ENCODE data around the gene SEPTIN1.

SEPTIN1 gene, protein sequence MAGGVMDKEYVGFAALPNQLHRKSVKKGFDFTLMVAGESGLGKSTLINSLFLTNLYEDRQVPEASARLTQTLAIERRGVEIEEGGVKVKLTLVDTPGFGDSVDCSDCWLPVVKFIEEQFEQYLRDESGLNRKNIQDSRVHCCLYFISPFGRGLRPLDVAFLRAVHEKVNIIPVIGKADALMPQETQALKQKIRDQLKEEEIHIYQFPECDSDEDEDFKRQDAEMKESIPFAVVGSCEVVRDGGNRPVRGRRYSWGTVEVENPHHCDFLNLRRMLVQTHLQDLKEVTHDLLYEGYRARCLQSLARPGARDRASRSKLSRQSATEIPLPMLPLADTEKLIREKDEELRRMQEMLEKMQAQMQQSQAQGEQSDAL

DNA sequence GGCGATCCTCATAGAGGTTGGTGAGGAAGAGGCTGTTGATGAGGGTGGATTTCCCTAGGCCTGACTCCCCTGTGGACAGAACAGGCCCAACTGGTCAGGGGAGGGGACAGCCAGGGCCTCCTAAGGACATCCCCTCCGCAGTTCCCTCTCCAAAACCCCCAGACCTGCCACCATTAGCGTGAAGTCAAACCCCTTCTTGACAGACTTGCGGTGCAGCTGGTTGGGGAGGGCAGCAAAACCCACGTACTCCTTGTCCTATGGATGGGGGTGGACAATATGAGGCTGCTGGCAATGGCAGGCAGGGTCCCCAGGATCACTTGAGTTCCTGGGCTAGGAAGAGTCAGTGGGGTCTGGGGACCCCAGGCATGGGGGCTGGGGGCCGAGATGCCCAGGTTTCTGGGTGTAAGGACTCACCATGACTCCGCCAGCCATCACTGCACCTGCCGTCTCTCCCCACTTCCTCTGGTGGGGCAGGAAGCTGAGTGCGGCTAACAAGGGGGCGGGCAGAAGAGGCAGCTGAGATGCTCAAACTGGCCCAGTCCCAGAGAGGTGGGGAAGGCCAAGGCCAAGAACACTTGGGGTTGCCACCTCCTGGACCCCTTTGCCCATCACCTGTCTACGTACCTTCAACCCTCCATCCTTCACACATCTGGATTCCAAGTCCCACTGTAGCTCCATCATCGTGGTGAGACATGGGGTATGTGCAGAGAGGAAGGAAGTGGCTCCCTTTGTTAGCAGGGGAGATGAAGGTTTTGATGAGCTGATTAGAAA, at the start of gene SEPTIN1:
Gene SEPTIN1 (minus strand): TSS at position 451 of the 771 bp plus-strand sequence. CDS start 19 bp downstream, at position 432.
- peak; percentile 59 to 61 (median 60) for DNase-seq (ENCODE audit: low read depth in 2 of 3, low spot score in 2 of 3)

DNA sequence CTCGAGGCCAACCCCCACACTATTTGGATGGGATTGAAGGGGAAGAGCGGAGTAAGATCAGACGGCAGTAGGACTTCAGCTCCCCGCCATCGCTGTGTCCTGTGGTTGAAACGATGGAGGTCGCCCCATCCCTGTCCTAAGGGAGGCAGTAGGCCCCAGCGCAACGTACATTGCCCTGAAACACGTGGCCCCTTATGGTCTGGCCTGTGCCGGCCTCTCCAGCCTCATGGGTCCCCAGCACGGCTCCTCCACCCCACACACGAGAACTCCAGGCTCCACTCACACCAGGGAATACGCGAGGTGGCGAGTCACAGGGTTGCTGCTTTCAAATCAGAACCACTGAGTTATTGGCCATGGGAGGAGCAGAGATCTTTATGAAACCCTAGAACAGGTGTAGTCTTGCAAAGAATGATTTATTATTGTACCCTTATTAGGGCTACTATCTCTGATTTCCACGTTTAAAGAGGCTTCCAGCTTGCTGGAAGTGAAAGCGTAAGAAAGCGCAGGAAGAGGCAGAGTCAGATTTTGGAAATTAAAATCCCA, 48.1 kb upstream of the SEPTIN1 start:
- DNase-seq (ENCODE audit: low read depth in 2 of 3, low spot score in 2 of 3) = no peak

DNA sequence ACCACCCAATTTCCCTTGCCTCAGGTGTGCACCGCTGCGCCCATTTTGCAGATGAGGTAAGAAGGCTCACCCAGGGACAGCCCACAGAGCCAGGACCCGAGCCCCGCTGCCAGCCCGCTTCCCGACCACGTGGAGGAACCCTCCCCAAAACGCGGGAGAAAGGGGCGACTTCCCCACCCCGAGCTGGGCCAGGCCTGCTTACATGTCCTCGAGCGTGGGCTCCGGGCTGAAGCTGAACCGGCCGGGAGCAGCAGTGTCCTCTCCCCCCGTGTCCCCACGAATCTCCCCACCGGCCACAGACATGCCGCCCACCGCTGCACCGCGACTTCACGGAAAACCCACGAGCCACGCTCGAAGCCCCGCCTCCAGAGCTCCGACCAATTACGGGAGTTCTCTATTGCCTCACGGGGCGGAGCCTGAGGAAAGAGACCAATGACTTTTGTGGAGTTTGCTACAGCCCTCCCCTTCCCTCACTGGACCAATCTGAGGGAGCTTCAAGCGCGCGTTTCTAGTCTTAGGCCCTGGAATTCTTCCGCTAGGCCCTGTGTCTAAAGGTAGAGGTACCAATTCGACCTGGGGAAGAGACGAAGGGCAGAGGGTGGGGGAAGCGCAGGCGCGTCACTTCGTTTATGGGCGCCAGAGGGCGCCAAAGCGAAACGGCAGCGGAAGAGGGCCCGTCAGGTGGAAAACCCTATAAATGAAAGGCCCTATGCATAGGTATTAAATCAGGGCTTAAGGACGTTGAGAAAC, 47.5 kb upstream of the SEPTIN1 start, which contains the start of gene DCTPP1:
Gene DCTPP1 (minus strand): TSS at position 353 of the 750 bp plus-strand sequence. CDS start 50 bp downstream, at position 303.
- DNase-seq (ENCODE audit: low read depth in 2 of 3, low spot score in 2 of 3) = peak; percentile 77 to 86 (median 84)

DNA sequence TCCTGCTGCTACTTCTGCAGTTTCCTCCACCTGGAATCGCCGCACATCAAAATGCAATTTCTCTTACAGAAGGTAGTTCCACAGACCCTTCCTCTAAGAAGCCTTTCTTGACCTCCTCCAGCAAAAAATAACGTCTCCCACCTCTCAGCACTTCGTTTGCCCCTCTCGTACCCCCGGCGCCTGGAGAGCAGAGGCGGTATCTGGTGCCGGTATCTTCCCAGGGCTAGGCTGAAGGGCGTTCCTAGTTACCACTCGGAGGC, 47.0 kb upstream of the SEPTIN1 start:
- no peak for DNase-seq (ENCODE audit: low read depth in 2 of 3, low spot score in 2 of 3)

DNA sequence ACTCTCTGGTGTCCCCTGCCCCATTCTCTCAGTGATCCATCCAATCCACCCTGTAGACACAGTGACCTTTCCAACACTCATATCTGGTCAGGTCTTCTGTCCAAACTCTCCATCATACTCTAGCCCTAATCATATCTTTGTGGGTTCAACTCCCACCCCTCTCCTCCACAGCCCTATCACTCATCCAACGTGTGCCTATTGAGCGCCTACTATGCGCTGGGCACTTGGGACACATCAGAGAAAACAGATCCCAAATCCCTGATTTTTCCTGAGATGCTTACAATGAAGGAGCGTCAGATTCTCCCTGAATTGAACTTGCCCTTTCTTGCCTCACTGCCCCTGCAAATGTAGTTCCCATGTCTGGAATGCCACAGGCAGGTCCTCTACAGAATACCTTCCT, 45.7 kb upstream of the SEPTIN1 start:
- no peak for DNase-seq (ENCODE audit: low read depth in 2 of 3, low spot score in 2 of 3)

DNA sequence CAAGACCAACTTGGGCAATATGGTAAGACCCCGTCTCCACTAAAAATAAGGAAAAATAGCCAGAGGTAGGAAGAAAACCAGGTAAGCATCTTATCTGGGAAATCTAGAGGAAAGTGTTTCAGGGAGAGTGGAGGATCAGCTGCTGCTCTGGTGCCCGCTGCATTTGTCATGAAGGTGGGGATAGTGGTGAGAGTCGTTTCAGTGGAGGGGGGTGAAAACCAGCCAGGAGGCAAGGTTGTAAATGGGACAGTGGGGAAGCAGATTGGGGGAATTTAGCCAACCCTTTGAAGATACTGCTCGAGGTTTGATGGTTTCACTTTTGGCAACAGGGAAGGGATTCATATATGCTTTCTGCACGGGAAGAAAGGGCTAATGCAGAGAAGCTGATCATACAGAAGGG, 38.6 kb upstream of the SEPTIN1 start:
- no peak for DNase-seq (ENCODE audit: low read depth in 2 of 3, low spot score in 2 of 3)

DNA sequence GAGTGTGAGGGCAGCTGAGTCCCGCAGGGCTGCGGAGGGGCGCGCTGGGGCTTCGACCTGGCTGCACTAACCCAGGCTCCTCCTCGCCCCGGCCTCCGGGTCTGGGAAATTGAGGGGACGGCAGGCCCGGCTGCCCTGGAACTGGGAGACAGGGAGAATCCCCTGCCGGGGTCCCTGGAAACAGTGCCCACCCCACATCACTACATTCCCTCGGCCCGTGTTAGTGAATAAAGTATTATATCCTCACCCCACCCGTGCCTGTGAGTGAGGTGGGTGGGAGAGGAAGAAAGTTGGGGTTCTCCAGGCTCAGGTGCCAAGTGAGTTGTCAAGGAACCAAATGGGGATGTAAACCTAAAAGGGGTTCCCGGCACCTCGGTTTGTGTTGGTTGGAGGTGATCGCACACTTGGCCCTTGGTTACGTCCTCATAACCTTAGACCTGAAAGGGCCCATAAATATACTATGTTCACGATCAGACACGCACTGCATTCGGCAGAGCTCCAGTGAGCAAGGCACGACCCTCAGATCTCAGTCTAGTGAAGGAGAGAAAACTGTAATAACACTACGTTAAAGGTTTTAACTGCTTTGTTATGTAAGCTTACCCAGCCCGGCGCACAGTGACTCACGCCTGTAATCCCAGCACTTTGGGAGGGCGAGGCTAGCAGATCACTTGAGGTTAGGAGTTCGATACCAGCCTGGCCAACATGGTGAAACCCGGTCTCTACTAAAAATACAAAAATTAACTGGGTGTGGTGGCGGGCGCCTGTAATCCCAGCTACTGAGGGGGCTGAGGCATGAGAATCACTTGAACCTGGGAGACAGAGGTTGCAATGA, 36.2 kb upstream of the SEPTIN1 start:
- peak in 1 of 3 experiments; percentile 53 for DNase-seq (ENCODE audit: low read depth in 2 of 3, low spot score in 2 of 3)

DNA sequence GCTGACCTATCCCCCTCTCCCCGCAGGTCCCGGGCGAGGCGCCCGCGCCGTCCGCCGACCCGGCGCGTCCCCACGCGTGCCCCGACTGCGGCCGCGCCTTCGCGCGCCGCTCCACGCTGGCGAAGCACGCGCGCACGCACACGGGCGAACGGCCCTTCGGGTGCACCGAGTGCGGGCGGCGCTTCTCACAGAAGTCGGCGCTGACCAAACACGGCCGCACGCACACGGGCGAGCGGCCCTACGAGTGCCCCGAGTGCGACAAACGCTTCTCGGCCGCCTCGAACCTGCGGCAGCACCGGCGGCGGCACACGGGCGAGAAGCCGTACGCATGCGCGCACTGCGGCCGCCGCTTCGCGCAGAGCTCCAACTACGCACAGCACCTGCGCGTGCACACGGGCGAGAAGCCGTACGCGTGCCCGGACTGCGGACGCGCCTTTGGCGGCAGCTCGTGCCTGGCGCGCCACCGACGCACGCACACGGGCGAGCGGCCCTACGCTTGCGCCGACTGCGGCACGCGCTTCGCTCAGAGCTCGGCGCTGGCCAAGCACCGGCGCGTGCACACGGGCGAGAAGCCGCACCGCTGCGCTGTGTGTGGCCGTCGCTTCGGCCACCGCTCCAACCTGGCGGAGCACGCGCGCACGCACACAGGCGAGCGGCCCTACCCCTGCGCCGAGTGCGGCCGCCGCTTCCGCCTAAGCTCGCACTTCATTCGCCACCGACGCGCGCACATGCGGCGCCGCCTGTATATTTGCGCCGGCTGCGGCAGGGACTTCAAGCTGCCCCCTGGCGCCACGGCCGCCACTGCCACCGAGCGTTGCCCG, 35.4 kb upstream of the SEPTIN1 start:
- DNase-seq (ENCODE audit: low read depth in 2 of 3, low spot score in 2 of 3) = peak; percentile 44 to 79 (median 65)

DNA sequence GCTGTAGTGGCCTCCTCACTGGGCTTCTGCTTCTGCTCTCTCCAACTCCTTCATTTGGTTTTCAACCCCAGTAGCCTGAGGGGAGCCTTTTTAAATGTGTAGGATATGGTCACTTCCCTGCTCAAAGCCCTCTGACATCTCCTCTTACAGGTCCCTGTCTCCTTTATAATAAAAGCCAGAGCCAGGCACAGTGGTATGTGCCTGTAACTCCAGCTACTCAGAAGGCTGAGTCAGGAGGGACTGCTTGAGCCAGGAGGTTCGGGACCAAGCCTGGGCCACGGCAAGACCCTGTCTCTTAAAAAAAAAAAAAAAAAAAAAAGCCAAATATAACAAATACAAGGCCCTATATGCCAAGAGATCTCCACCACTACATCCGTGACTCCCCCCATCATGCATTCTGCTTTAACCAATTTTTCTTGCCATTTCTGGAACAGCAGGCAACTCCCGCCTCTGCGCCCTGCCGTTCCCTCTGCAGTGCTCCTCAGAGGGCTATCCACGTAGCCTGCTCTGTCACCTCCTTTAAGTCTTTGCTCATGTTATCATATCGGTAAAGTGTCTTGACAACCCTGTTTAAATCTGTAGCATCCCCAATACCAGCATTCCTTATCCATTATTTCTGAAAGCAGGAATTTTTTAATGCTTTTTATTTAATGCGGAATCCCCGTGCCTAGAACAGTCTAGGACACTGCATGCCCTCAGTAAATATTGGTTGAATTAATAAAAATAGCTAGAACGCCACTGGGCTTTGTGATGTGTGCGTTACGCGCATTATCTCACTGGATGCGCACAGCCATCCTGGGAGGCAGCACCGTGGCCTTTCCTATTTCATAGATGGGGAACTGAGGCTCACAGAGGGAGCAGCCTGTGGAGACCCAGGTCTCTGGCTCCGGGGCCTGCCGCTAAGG, 34.5 kb upstream of the SEPTIN1 start:
- no peak for DNase-seq (ENCODE audit: low read depth in 2 of 3, low spot score in 2 of 3)

DNA sequence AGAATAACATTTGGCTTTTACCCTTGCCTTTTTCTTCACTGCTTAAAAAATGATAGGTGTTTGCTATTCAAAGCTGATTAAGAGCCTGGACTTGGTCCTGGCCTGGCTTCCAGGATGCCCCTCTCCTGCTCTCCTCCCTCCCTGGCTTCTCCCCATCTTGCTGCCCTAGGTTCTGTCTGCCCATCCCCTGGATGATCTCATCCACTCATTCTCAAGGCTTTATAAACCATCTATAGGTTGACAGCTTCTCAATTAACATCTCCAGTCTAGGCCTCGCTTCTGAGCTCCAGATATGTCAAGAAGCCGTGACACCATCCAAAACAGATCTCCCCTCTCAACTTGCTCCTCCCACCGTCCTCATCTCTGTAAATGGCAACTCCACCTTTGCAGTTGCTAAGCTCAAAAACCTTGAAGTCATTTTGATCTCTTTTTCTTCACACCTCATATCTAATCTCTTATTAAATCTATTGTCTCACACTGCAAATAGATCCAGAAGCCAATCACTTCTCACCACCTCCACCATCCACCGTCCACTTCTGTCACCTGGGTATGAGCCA, 33.8 kb upstream of the SEPTIN1 start:
- no peak for DNase-seq (ENCODE audit: low read depth in 2 of 3, low spot score in 2 of 3)

DNA sequence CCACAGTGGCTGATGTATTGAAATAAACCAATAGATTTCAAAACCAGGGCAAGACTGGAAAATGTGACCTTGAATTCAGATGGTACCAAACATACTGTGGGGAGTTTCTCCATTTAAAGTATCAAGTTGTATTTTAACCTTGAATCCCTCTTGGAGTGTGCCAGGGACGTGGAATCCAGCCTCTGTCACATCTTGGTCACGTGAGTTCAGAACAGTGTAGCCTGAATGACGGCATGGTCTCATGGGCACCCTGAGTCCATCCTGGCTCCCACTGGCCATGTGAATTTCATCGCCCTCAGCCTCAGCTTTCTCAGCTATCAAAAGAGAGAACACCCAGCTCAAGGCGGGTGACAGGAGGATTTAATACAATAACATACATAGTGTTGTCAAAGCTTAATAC, 31.8 kb upstream of the SEPTIN1 start:
- no peak for DNase-seq (ENCODE audit: low read depth in 2 of 3, low spot score in 2 of 3)

DNA sequence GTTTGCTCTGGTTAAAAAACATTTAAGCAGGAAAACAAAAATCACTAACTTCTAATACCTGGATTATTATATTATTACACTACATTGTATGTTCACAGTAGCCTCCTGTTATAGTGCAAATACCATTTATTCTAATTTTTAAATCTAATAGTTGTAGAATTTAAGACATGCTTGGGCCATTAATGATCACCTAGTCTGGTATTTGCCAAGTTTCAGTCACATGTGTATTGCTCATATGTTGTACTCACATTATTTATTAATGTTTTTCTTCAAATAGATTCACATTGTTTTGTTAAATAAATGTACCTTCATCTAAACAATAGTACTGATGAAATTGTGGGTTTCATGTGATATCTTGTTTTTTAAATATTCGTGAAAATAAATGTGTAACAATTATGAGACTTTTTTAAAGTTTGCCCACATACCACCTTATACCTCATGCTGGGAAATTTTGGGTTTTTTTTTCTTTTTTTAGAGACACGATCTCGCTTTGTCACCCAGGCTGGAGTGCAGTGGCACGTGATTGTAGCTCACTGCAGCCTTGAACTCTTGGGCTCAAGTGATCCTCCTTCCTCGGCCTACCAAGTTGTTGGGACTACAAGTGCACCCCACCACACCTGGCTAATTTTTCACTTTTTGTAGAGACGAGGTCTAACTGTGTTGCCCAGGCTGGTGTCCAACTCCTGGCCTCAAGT, 30.9 kb upstream of the SEPTIN1 start:
- no peak for DNase-seq (ENCODE audit: low read depth in 2 of 3, low spot score in 2 of 3)

DNA sequence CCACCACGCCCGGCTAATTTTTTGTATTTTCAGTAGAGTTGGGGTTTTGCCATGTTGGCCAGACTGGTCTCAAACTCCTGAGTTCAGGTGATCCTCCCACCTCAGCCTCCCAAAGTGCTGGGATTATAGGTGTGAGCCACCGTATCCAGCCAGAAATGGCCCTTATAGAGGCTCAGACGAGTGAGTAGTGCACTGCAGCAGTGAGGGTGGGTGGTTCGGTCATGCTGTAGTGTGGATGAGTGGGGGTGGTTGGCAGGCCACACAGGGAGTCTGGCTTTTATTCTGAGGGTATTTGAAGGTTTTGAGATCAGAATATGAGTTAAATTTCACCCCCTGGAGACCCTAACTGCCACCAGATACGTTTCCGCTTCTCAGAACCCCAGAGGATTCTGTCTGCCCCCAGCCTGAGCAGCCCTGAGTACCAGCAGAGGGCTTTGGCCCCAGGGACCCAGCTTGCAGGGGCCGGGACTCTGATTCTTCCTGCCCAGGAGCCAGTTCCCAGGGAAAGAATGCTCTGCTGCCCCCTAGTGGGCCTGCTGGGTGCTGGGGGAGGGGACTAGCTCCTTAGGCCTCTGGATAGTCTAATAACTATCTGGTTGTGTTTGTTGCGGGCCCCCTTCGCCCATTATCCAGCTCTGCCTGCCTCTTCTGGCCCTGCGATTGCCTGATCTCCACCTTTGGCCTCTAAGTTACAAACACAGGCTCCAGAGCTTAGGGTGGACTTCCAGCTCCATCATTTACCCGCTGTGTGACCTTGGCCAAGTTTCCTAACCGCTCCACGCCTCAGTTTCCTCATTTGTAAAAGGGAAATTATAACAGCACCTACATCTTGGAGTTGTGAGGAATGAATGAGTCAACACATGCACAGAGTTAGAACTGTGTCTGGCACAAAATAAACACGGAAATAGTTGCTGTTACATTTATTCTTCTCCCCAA, 27.0 kb upstream of the SEPTIN1 start:
- peak; percentile 78 to 96 (median 94) for DNase-seq (ENCODE audit: low read depth in 2 of 3, low spot score in 2 of 3)

DNA sequence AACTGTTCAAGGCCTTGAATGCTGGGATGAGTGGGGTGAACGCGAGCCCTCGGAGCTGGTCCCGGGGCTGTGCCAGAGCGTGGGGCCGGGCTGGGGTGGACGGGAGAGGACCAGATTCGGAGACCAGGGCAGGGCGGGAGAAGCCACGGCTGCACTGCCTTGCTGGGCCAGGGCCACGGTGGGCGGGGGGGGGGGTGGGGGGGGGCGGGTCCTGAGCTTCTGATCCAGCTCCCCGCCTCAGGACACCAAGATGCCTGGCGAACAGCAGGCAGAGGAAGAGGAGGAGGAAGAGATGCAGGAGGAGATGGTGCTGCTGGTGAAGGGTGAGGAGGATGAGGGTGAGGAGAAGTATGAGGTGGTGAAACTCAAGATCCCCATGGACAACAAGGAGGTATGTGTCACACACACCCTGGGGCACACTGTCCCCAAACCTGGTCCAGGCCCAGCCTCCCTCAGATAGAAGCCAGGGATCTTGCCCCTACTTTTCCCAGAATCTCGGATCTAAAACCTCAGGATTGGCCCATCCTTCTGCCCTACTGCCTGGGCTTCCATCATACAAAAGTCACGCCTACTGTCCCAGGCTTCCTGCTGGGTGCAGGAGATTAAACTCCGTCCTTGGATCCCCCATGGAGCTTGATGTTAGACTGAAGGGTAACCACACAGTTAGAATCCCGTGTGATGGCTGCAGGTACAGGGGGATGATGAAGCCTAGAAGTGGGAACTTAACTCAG, 25.6 kb upstream of the SEPTIN1 start:
- no peak for DNase-seq (ENCODE audit: low read depth in 2 of 3, low spot score in 2 of 3)

DNA sequence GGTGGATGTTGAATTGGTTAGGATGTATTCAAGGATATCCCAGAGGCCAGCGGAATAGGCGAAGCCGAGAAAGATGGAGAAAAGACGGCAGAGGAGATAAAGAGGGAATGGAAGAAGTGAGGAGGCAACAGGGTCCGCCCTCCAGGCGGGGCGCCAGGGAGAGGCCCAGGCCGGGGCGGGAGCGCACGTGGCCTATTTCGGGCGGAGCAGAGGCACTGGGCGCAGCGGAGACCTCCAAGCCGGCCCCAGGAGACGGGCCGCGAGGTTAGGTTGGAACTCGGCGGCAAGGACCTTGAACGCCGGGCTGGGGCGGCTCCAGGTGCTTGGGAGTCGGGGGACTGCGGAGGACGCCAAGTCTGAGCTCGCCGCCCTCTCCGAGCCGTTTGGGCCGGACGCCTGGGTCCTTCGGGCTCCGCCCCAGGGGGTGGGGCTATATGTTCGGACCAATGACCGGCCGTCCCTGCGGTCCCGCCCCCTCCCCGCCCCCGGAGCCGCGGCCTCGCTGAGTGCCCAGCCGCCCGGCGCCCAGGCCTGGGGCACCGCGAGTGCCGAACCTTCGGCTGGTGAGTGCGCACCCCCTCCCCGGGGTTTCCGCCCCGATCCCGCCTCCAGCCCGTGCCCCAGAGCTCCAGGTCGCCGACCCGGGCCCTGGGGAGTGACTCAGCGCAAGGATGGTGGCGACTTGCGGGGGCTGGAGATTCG, 24.9 kb upstream of the SEPTIN1 start, which contains the start of gene ZNF771:
Gene ZNF771 (plus strand): TSS at position 505 of the 702 bp plus-strand sequence. CDS start 448 bp downstream, outside the sequence.
- peak; percentile 80 to 95 (median 88) for DNase-seq (ENCODE audit: low read depth in 2 of 3, low spot score in 2 of 3)

Measured in activated CD8-positive, alpha-beta memory T cell treated with anti-CD3 and anti-CD28 coated beads for 48 hours (primary cell).